ENCODE measurements around the gene DNM3. TPM values are rescaled to one million over a fixed set of nuclear protein-coding genes. Genes with fewer than 3 reads are reported as not detected.

The DNM3 gene
- total RNA-seq, 1 donor from 2014 or later, result 4.7 TPM

DNA sequence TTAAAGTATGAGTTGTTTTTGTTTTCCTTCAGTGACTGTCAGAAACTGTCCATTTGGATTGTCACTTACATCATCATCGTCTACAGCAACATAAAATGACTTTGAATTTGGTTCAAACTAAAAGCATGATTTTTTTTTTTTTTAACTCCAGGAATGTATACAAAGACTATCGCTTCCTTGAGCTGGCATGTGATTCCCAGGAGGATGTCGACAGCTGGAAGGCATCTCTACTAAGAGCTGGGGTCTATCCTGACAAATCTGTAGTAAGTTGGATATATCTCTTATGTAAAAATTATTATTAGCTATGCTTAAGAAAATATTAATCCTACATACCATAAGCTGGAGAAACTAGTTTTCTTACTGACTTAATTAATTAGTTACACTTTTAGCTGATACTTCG lies 467.3 kb downstream of the DNM3 start:
- Histone ChIP-seq H4K20me1 (ENCODE audit: insufficient read depth, low read length) (no peaks in the 10 kb centered on the region), H3K4me1 (ENCODE audit: insufficient read depth, low read length) (no peaks in the 10 kb centered on the region), H3K9me3 (ENCODE audit: insufficient read depth, low read depth, low read length) (no peaks in the 10 kb centered on the region), H3K79me2 (ENCODE audit: insufficient read depth, low read length) (no peaks in the 10 kb centered on the region), H3K27ac (ENCODE audit: low read depth, low read length) (no peak overlapping the region), H3K27me3 (ENCODE audit: insufficient read depth, low read length) (no peaks in the 10 kb centered on the region), H3K36me3 (ENCODE audit: insufficient read depth, low read length) (no peaks in the 10 kb centered on the region), H3K4me3 (ENCODE audit: insufficient read depth, low read depth, low read length) (no peak overlapping the region), H2AFZ (ENCODE audit: low read depth, low read length) (no peak overlapping the region), H3K4me2 (ENCODE audit: low read length) (no peak overlapping the region), H3K9ac (ENCODE audit: low read length) (no peak overlapping the region)
- FAIRE-seq, result no peak
- Mint-ChIP-seq H3K9me3 (ENCODE audit: unreplicated experiment) (peaks cover 26% of the 10 kb centered on the region), H3K4me3 (ENCODE audit: unreplicated experiment) (no peak overlapping the region), H3K27ac (ENCODE audit: unreplicated experiment) (no peak overlapping the region), H3K4me1 (ENCODE audit: low read depth, unreplicated experiment) (no peaks in the 10 kb centered on the region), H3K36me3 (ENCODE audit: low read depth, unreplicated experiment) (peaks cover 18% of the 10 kb centered on the region), H3K27me3 (ENCODE audit: low read depth, unreplicated experiment) (no peaks in the 10 kb centered on the region)
- no peak for DNase-seq (ENCODE audit: low read depth)
- no peak for TF ChIP-seq EZH2 (IDR thresholded peaks at IDR 0.05; ENCODE audit: insufficient read depth, low read length)
- TF ChIP-seq, protein P1, sequence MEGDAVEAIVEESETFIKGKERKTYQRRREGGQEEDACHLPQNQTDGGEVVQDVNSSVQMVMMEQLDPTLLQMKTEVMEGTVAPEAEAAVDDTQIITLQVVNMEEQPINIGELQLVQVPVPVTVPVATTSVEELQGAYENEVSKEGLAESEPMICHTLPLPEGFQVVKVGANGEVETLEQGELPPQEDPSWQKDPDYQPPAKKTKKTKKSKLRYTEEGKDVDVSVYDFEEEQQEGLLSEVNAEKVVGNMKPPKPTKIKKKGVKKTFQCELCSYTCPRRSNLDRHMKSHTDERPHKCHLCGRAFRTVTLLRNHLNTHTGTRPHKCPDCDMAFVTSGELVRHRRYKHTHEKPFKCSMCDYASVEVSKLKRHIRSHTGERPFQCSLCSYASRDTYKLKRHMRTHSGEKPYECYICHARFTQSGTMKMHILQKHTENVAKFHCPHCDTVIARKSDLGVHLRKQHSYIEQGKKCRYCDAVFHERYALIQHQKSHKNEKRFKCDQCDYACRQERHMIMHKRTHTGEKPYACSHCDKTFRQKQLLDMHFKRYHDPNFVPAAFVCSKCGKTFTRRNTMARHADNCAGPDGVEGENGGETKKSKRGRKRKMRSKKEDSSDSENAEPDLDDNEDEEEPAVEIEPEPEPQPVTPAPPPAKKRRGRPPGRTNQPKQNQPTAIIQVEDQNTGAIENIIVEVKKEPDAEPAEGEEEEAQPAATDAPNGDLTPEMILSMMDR (IDR thresholded peaks at IDR 0.05; ENCODE audit: insufficient read depth, low read depth, low read length), result no peak

- peak overlapping the region; percentile 1 for H3K4me3 ChIP-seq (ENCODE audit: insufficient read depth, low read depth, low read length)
- H4K20me1 ChIP-seq (ENCODE audit: insufficient read depth, low read length), result no peaks in the 10 kb centered on the region
- peak; percentile 77 for FAIRE-seq
- peak overlapping the region; percentile 91 for H3K27ac ChIP-seq (ENCODE audit: low read depth, low read length)
- H3K4me2 ChIP-seq (ENCODE audit: low read length), result peak overlapping the region; percentile 76
- DNase-seq (ENCODE audit: low read depth), result peak; percentile 80
- H3K9me3 ChIP-seq (ENCODE audit: insufficient read depth, low read depth, low read length), result no peaks in the 10 kb centered on the region
- peaks cover 34% of the 10 kb centered on the region for H3K4me1 ChIP-seq (ENCODE audit: insufficient read depth, low read length)
- Mint-ChIP-seq H3K9me3 (ENCODE audit: unreplicated experiment) (no peaks in the 10 kb centered on the region), H3K4me3 (ENCODE audit: unreplicated experiment) (no peak overlapping the region), H3K4me1 (ENCODE audit: low read depth, unreplicated experiment) (peaks cover 16% of the 10 kb centered on the region), H3K36me3 (ENCODE audit: low read depth, unreplicated experiment) (no peaks in the 10 kb centered on the region), H3K27ac (ENCODE audit: unreplicated experiment) (no peak overlapping the region), H3K27me3 (ENCODE audit: low read depth, unreplicated experiment) (no peaks in the 10 kb centered on the region)
- no peaks in the 10 kb centered on the region for H3K79me2 ChIP-seq (ENCODE audit: insufficient read depth, low read length)
- no peak overlapping the region for H2AFZ ChIP-seq (ENCODE audit: low read depth, low read length)
- no peaks in the 10 kb centered on the region for H3K36me3 ChIP-seq (ENCODE audit: insufficient read depth, low read length)
- TF ChIP-seq EZH2 (IDR thresholded peaks at IDR 0.05; ENCODE audit: insufficient read depth, low read length), result no peak
- TF ChIP-seq, protein P1 (IDR thresholded peaks at IDR 0.05; ENCODE audit: insufficient read depth, low read depth, low read length), result peak; percentile 12
- peak overlapping the region; percentile 78 for H3K9ac ChIP-seq (ENCODE audit: low read length)
- H3K27me3 ChIP-seq (ENCODE audit: insufficient read depth, low read length), result no peaks in the 10 kb centered on the region
These were observed 479.4 kb downstream of the DNM3 start for GRCh38 chr1:172320733-172321132.

DNA sequence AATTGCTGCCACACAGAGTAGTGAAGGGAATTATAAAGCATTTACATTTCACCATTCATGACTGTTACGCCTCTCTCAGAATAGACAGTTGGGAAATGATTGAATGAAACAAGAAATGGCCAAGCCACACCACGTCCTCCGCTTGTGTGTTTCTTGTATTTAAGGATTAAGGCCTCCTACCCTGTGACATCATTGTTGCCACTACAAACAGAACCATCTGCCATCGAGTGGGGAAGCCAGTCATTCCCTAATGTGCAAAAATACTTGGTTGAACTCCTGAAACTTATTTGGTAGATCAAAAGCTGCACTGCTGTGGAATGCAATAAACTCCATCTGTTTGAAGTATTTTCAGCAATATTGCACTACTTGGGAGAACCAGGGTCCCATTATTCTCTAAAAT lies 480.2 kb downstream of the DNM3 start:
- no peaks in the 10 kb centered on the region for H3K27me3 ChIP-seq (ENCODE audit: insufficient read depth, low read length)
- H3K4me3 Mint-ChIP-seq (ENCODE audit: unreplicated experiment), result no peak overlapping the region
- H3K36me3 ChIP-seq (ENCODE audit: insufficient read depth, low read length), result no peaks in the 10 kb centered on the region
- peak; percentile 56 for FAIRE-seq
- peaks cover 21% of the 10 kb centered on the region for H3K4me1 Mint-ChIP-seq (ENCODE audit: low read depth, unreplicated experiment)
- peak; percentile 81 for DNase-seq (ENCODE audit: low read depth)
- peak overlapping the region; percentile 91 for H3K27ac ChIP-seq (ENCODE audit: low read depth, low read length)
- peaks cover 37% of the 10 kb centered on the region for H3K4me1 ChIP-seq (ENCODE audit: insufficient read depth, low read length)
- peak overlapping the region; percentile 76 for H3K4me2 ChIP-seq (ENCODE audit: low read length)
- no peaks in the 10 kb centered on the region for H3K9me3 ChIP-seq (ENCODE audit: insufficient read depth, low read depth, low read length)
- no peaks in the 10 kb centered on the region for H3K27me3 Mint-ChIP-seq (ENCODE audit: low read depth, unreplicated experiment)
- no peak overlapping the region for H3K27ac Mint-ChIP-seq (ENCODE audit: unreplicated experiment)
- no peak for TF ChIP-seq EZH2 (IDR thresholded peaks at IDR 0.05; ENCODE audit: insufficient read depth, low read length)
- TF ChIP-seq, protein P1 (IDR thresholded peaks at IDR 0.05; ENCODE audit: insufficient read depth, low read depth, low read length), result no peak
- H2AFZ ChIP-seq (ENCODE audit: low read depth, low read length), result no peak overlapping the region
- H3K9ac ChIP-seq (ENCODE audit: low read length), result peak overlapping the region; percentile 78
- no peaks in the 10 kb centered on the region for H3K9me3 Mint-ChIP-seq (ENCODE audit: unreplicated experiment)
- no peaks in the 10 kb centered on the region for H4K20me1 ChIP-seq (ENCODE audit: insufficient read depth, low read length)
- H3K79me2 ChIP-seq (ENCODE audit: insufficient read depth, low read length), result no peaks in the 10 kb centered on the region
- H3K4me3 ChIP-seq (ENCODE audit: insufficient read depth, low read depth, low read length), result no peak overlapping the region
- no peaks in the 10 kb centered on the region for H3K36me3 Mint-ChIP-seq (ENCODE audit: low read depth, unreplicated experiment)
